GM15510 (cell line): ENCODE results near the gene MGST2.
A peak's percentile ranks its signal among the peaks of the same experiment; 100 is the strongest.

Source experiments
- POLR2A ChIP-seq: IDR thresholded peaks from 3 replicates; pipeline ENCODE4 v1.6.1; 2011; ENCODE audit warnings: borderline replicate concordance; ENCODE audit not compliant: insufficient read length; ENCODE audit errors: extremely low read depth

The MGST2 gene

GRCh38 chr4:139665690-139666529 lies at the start of gene MGST2:
Gene MGST2 (plus strand): TSS chr4:139665819. CDS start chr4:139666020, 201 bp downstream.
- TF ChIP-seq POLR2A, result peak; percentile 41

GRCh38 chr4:139617702-139618490 lies 47.7 kb upstream of the MGST2 start:
- TF ChIP-seq POLR2A, result no peak

- no peak for TF ChIP-seq POLR2A
Measured at GRCh38 chr4:139619644-139620043, 46.0 kb upstream of the MGST2 start.

- TF ChIP-seq POLR2A, result no peak
Measured at GRCh38 chr4:139622901-139623381, 42.7 kb upstream of the MGST2 start.

- TF ChIP-seq POLR2A, result no peak
Measured at GRCh38 chr4:139624441-139625092, 41.1 kb upstream of the MGST2 start.

GRCh38 chr4:139625093-139625455 lies 40.5 kb upstream of the MGST2 start:
- TF ChIP-seq POLR2A, result no peak

- TF ChIP-seq POLR2A, result no peak
Measured at GRCh38 chr4:139625482-139625881, 40.1 kb upstream of the MGST2 start.

GRCh38 chr4:139628184-139629012 lies 37.2 kb upstream of the MGST2 start:
- no peak for TF ChIP-seq POLR2A

- no peak for TF ChIP-seq POLR2A
Measured at GRCh38 chr4:139629436-139630125, 36.0 kb upstream of the MGST2 start.

- no peak for TF ChIP-seq POLR2A
Measured at GRCh38 chr4:139630126-139630495, 35.5 kb upstream of the MGST2 start.

GRCh38 chr4:139630991-139631390 lies 34.6 kb upstream of the MGST2 start:
- no peak for TF ChIP-seq POLR2A

GRCh38 chr4:139631791-139632190 lies 33.8 kb upstream of the MGST2 start:
- TF ChIP-seq POLR2A, result no peak

GRCh38 chr4:139633195-139633594 lies 32.4 kb upstream of the MGST2 start:
- no peak for TF ChIP-seq POLR2A

- no peak for TF ChIP-seq POLR2A
Measured at GRCh38 chr4:139633661-139634060, 32.0 kb upstream of the MGST2 start.

GRCh38 chr4:139635966-139636365 lies 29.7 kb upstream of the MGST2 start:
- TF ChIP-seq POLR2A, result no peak

GRCh38 chr4:139639654-139640053 lies 26.0 kb upstream of the MGST2 start:
- TF ChIP-seq POLR2A, result no peak
